Stimulated activated naive CD4-positive, alpha-beta T cell (primary cell): ENCODE data around the gene LRRIQ1.
A peak's percentile ranks its signal among the peaks of the same experiment; 100 is the strongest.

ENCODE experiments used
- DNase-seq, 6 experiments: peaks; one replicate each; lab custom pipeline; 2025; lab: John Stamatoyannopoulos, UW

Gene LRRIQ1

DNA sequence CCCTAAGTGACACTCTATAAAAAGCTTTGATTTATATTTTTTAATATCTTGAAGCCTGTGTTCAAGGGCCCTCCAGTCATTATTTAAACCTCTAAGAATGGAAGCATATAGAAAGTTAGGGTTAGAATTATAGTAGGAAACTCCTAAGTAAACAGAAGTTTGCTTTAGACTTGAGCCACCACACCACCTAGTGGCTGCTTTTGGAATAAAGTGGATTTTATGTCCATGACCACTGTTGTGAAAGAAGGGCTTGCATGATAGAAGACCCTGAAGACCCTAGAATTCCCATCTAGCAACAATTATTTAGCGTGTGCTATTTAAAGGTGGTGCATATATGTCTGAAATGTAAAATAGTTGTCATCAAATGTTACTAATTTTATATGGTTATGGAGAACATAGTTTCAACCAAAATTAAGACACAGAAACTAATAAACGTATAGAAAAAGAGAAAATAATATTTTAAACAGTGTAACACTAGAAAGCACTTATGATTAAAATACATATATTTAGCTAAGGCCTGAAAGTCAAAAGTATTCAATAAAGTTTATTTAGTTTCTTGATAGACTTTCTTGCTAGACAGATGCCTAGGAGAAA lies 21.3 kb downstream of the LRRIQ1 start:
- peak in 1 of 6 experiments; percentile 4 for DNase-seq

DNA sequence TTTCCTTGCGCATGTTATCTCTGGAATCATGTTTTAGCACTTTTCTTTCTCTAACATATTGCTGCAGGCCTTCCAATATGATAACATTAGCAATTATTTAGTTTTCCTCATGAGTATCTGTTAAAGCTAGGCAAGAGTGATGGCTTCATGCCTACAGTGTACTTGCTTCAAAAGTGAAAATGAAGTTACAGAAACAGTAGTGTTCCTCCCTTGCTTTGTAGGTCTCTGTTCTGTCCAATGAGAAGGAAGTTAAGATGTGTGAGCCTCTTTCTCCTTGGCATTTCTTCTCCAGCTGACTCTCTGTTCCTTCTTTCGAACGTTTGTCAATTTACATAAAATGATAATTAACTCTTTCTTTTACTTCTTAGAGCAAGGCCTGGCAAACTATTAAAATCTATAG lies 22.2 kb downstream of the LRRIQ1 start:
- DNase-seq = no peak

DNA sequence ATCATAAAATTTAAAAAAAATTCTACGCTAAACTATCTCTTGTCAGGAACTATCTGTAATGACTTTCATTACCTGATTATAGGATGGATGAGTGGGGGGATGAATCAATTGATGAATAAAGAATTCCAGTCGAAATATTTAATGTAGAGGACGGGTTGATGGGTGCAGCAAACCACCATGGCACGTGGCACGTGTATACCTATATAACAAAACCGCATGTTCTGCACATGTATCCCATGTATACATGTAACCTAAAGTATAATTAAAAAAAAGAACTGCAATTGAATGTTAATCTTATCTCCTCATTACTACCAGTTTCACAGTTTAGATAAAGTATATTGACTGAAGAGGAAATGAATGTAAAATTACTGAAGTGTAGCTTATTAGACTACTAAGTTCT lies 23.4 kb downstream of the LRRIQ1 start:
- no peak for DNase-seq

DNA sequence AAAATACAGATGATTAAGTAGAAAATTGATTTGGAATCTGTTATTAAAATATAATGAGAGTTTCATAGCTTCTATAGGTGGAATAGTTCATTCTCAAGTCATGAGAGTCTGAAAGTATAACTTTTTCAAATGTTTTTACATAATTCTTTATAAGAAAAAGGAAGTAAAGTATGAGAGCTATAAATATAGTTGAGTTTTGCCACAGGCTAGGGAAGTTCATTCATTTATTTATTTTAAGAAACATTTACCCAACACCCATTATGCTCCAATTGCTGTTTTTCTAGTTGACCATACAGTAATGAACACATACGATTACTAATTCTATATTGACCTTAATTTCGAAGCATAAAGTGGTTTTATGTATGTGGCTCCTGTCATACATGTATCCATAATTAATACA lies 24.8 kb downstream of the LRRIQ1 start:
- no peak for DNase-seq

DNA sequence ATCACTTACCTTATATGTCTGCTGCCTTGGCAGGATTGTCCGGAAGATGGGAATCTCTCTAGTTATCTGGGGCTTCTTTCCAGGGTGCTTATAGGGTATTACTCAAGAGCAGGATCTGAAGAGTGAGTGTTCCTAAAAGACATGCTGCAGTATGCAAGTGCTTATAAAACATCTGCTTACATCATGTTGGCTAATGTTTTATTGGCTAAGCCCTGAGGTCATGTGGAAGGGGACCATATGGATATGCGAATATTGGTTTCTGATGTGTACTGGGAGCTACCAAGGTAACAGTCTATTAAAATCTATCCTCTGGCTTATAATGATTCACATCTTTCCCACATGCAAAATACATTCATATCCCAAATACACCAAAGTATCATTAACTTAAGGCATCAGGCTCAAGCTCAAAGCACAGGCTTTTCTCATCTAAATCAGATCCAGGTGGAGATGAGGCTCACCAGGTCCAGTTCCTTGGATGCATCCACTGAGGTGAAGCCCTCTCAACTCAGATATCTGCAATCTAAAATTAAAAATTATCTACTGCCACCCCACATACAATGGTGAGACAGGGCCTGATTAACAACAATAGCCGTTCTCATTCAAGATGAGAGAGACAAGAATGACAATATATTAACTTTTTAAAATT lies 29.8 kb downstream of the LRRIQ1 start:
- no peak for DNase-seq

DNA sequence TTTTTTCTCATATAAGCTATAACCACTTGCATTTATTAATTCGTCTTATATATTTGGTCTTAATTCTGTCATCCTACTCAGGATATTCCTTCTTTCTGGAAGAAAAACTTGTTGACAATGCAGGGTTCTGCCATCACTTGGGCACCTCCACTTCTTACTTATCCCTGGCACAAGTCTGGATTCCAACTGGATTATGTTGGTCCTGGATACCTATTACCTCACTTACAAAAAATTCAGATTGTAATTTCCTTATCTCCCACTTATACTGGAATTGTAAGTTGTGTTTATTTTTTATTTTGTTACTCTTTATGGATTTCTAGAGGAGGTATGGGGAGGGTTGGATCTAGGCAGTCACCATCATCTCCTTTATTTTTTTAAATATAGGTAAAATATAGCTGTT lies 36.7 kb downstream of the LRRIQ1 start:
- no peak for DNase-seq

DNA sequence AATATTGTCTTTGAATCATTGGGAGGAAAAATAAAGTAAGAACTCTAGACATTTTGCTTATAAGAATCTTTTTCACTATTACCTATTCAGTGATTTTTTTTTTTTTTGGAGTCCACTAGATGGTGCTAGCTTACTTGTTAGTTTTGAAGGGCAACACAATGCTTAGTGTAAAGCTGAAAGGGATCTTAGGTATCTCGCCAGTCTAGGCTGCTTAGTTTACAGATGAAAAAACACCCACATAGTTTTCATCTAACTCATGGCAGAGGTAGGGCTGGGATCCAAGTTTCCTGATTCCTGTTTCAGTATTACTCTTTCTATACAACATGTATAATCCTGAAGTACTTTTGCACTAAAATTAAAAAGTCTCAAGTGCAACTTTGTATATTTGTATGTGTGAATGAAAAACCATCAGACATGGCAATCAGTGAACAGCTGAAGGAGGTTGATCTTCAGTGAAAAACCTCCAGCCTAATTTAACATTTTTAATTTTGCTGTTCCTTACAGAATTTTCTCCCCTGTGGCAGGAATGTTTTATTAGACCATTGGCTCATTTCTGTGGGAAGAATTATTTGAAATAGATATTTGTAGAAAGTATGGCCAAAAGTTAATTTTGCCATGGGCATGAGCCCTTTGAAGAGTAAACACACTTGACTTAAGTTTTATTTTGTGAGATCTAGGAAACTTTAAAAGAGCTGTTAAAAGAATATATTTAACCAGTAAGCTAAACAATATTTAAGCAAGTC lies 40.7 kb downstream of the LRRIQ1 start:
- DNase-seq = no peak

DNA sequence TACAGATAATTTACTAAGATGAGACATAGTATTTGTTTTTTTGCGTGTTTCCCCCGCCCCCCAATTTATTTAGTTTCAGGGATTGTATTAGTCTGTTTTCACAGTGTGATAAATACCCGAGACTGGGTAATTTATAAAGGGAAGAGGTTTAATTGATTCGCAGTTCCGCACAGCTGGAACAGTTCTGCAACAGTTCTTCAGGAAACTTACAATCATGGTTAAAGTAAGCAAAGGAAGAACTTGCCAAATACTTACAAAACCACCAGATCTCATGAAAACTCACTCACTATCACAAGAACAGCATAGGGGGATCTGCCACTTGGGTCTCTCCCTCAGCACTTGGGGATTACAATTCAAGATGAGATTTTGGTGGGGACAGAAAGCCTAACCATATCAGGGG lies 48.9 kb downstream of the LRRIQ1 start:
- no peak for DNase-seq

DNA sequence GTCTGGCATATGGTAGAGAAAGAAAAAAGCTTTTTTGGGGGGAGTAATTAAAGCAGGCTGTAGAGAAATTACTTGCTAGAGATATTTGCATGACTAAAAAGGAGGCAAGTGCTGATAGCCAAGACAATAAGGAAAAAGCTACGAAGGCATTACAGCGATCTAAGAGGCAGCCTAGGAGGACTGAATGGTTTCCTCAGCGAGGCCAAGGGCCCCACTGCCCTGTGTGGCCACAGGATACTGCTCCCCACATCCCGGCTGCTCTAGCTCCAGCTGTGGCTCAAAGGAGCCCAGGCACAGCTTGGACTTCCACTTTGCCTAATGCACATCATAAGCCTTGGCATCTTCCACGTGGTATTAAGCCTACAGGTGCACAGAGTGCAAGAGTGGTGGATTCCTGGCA lies 53.6 kb downstream of the LRRIQ1 start:
- DNase-seq = no peak

DNA sequence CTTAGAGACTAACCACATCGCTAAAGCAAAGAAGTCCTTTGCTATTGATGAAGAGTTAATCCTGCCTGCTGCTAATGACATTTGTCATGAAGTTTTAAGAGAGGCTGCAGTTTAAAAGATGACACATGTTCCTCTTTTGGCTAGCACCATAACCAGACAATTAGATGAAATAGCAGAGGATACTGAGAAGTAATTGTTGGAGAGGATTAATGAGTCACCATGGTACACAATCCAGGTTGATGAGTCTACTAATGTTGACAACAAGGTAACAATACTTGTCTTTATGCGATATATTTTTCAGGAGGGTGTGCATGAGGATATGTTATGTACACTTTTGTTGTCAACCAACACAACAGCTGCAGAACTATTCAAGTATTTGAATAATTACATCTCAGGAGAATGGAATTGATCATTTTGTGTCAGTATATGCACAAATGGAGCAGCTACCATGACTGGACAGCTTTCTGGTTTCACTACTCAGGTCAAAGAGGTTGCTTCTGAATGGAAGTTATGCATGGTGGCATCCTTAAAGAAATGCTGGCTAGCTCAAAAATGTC lies 56.7 kb downstream of the LRRIQ1 start:
- no peak for DNase-seq

DNA sequence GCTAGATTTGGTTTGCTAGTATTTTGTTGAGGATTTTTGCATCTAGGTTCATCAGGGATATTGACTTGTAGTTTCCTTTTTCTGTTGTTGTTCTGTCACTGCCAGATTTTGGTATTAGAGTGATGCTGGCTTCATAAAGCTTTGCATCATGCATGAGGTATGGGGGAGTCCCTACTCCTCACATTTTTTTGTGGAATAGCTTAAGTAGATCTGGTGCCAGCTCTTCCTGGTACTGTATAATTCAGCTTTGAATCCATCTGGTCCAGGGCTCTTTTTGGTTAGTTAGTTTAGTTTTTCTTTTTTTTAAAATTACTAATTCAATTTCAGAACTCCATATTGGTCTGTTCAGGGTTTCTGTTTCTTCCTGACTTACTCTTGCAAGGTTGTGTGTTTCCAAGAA lies 59.4 kb downstream of the LRRIQ1 start:
- no peak for DNase-seq

DNA sequence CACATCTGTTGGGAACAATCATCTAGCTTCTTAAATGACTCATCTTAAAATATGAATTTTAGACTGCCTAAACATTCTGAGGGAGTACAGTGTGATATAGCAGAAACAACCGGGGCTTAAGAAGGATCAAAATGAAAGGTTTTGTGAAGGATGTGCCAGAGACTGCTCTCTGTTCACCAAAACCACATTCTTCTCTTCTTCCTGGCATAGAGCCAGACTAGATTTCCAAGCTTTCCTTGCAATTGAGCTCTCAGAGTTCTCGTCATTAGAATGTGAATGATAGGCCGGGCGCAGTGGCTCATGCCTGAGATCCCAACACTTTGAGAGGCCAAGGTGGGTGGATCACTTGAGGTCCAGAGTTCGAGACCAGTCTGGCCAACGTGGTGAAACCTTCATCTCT lies 94.5 kb downstream of the LRRIQ1 start:
- DNase-seq = no peak

DNA sequence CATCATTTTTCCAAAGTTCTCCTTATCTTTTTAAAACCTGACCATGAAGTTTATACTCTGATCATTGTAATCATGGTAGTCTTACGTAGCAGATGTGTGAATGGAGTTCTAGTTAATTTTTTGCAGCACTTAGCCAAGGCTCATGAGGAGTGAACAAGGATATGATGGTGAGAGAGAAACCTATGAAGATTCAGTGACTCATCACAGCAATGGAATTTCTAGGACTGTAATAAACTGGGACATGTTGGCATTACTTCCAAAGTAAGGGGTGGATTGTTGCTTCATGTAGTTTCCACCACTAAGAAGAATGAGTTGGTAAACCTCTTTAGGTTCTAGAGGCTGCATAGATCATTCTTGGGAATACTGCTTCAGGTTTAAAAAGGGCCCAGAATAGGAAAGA lies 102.7 kb downstream of the LRRIQ1 start:
- no peak for DNase-seq

DNA sequence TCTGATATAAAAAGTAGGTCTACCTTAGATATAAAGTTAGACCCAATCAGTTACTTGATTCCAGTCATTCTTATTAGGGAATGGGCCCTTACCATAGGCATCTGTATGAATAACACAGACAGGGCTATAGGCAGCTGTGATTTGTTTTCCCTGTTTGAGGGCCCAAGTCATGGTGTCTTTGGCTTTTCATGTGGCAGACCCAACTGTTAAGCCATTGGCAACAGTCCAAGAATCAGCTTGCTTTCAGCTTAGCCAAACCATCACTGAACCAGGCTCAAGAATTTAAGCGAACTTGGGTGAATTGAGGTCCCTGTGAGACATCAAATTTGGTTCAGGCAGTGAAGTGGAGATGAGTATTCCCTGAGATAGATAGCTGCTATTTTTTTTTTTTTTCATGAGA lies 111.2 kb downstream of the LRRIQ1 start:
- no peak for DNase-seq

DNA sequence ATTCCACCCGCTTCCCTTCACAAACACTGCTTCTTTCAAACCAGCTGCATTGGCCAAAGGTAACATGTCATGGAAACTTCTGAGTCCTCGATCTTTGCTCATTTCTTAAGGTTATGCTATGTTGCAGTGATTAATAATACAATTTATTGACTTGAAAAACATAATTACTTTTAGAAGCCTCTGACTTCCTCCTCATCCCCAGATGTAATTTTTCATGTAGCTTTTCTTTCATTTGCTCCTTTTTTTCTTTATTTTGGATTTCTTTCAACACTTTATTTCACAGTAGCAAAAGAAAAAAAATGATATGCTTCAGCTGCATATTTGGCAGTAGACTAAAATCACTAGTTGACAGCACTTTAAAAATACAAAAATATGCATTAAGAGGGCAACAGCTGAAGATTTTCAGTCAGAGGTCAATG lies 116.2 kb downstream of the LRRIQ1 start:
- DNase-seq = no peak

DNA sequence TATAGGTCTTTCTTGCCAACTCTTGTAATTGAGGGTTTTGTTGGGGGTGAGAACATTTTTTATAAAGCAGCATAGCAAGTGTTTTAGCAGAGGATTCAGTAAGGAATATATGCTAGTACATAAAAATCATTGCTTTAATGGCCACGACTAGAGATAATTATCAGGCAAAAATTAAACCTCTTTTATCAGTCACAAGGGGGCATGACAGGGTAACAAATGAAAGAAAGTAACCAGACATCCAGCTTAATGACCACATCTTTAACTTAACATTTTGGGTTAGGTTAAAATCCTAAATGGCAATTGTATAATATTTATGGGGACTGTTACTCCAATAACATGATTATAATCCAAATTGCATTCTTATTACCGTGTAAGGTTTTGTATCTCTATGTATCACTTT lies 119.6 kb downstream of the LRRIQ1 start:
- DNase-seq = no peak

DNA sequence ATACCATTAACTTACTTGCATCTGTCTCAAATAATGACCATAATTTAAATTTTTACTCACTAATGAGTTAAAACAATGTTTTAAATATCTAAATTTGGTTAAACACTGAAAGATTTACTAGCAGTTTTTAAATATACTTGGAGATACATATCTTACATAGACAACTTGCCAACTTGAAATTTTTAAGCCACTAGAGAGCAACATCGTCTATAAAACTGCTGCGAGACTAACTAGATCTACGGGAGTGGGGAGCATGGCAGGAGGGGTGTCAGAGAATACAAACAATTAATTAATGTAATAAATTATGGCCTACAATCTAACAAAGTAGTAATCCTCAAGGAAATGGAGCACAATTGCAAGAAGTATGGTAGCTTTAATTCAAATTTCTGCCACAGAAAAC lies 120.4 kb downstream of the LRRIQ1 start:
- no peak for DNase-seq

DNA sequence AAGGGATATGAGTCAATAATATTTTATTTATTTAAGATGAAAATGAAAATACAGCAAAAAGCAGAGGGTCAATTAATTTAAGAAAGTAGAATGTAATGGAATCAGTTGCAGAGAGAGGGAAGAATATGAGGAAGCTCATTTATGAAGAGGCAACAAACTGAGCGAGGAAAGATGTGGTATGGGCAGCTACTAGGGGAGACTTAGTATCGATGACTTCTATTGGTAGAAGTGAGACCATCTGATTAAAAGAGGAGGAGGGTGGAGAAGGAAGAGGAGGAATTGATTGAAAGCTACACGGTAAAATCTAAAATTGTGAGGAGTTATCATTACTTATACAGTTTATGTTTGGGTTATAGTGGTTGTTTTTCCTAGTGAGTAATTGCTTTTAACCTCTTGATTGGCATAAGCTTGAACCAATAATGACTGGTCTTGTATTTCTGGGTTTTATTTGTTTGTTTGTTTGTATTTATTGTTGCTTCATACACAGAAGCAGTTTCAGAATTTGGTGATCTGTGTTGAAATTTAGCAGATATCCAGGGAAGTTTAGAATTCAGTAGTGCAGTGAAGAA lies 121.0 kb downstream of the LRRIQ1 start:
- DNase-seq = no peak

DNA sequence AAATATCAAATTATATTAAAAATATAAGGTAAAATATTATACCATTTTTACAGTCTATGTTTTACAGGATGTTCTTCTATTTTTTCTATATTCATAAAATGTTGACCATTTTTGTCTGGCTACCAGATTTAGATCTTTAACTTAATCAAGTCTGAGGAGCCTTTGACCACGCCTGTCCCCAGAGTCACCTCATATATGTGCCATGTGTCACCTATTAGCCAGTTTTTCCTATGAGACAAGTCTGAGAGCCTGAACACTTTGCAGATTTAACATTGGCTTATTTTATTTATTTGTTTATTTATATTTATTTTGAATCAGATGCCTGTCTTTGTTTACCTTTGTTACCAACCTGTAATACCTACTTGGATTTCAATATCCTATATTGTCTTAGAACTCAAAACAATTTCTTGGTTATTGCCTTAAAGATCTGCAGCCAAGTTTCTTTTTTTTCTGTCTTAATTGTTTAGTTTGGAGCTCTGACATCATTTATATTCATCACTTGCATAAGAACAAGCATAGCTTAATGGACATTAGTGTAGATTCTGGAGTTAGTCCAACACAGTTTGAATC lies 127.7 kb downstream of the LRRIQ1 start:
- peak in 1 of 6 experiments; percentile 0 for DNase-seq

DNA sequence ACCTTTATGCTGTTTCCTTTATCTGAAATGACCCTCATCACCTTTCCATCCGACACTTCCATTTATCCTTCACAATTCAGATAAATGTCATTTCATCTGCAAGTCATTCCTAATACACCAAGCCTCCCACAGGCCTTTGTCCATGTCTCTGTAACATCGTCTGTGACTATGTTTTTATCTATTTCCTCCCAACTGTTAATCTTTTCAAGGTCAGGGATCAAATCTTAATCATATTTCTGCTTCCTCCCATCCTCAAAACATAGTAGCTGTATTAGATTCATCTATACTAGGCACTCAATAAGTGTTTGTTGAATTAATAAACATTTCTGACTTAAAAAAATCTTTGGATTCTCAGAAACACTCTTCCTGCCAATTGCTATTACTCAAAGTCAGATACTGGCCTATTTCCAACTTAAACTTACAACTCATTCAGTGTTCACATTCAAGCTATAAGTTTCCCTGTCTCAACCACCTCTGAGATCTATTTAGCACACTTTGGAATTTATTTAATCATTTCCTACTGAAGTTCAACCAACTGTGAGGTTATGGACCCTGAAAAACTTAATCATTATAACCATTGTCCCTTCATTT lies 143.6 kb downstream of the LRRIQ1 start:
- no peak for DNase-seq

DNA sequence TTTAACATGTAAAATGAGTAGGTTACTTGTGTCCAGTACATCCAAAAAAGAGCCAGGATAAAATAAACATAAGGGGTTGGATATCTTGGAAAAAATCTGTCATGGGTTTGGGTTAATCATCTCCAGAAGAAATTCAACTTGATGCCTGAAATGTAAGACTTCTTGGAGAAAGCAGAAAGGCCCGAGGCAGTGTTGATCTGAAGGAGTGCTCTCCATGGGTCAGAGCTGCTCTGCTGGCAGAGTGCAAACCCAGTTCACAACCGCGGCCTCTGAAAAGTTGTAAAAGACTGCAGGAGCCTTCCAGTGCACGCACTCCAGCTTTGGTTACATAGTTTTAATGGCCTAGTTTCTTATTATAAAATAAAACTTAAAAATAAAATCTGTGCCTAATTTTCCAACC lies 146.5 kb downstream of the LRRIQ1 start:
- DNase-seq = no peak

DNA sequence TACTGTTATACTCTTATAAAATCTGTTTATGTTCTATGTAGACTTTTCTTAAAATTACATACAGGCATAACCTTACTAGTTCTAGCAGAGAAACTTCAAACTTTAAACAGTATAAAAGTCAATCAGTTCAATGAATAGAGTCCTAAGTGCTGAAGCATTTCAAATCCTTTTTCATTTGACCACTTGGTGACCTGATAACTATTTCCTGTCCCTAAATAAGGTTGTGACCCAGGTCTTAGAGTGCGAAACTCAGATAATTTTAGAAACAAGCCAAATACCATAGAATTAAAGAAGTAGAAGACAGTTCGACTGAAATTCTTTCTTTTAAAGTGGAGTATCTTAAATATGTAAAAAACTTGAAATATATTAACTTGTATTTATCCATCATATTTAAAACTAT lies 147.7 kb downstream of the LRRIQ1 start:
- no peak for DNase-seq
